ENCODE data around the gene KRT14.

KRT14 gene

GRCh38 chr17:41552455-41552854 lies 34.2 kb downstream of the KRT14 start:
- no peak overlapping the region for H3K9ac ChIP-seq (ENCODE audit: low read depth, low read length)
- H4K20me1 ChIP-seq (ENCODE audit: insufficient read depth, low read length), result no peaks in the 10 kb centered on the region; the same call in 1 of the 2 replicates
- H3K79me2 ChIP-seq (ENCODE audit: insufficient read depth, low read length), result no peaks in the 10 kb centered on the region
- no peak overlapping the region for H3K4me2 ChIP-seq (ENCODE audit: insufficient read depth, low read length)
- no peak for TF ChIP-seq CTCF (IDR thresholded peaks at IDR 0.05; ENCODE audit: borderline replicate concordance, extremely low read depth, low read length, poor library complexity, severe bottlenecking)
- TF ChIP-seq EZH2 (IDR thresholded peaks at IDR 0.05; ENCODE audit: borderline replicate concordance, low read depth, low read length, severe bottlenecking), result no peak
- no peak overlapping the region for H3K27ac ChIP-seq (ENCODE audit: low read length)
- H3K4me3 ChIP-seq (ENCODE audit: low read depth in 1 of 2, low read length in 2 of 2), result no peak overlapping the region
- H3K4me1 ChIP-seq (ENCODE audit: insufficient read depth, low read length), result peaks cover 3% of the 10 kb centered on the region; the same call in 1 of the 2 replicates
- no peak overlapping the region for H2AFZ ChIP-seq (ENCODE audit: low read depth, low read length)
- ATAC-seq (ENCODE audit: insufficient read depth, low read depth), result no peak
- H3K27me3 ChIP-seq (ENCODE audit: insufficient read depth, low read length, poor library complexity), result peaks cover 11% of the 10 kb centered on the region
- no peak for DNase-seq
- H3K9me3 ChIP-seq (ENCODE audit: insufficient read depth, low read length, severe bottlenecking), result no peaks in the 10 kb centered on the region
- H3K36me3 ChIP-seq (ENCODE audit: insufficient read depth, low read length), result no peaks in the 10 kb centered on the region

- no peak overlapping the region for H3K4me2 ChIP-seq (ENCODE audit: insufficient read depth, low read length)
- H3K79me2 ChIP-seq (ENCODE audit: insufficient read depth, low read length), result no peaks in the 10 kb centered on the region
- no peaks in the 10 kb centered on the region; the same call in 1 of the 2 replicates for H4K20me1 ChIP-seq (ENCODE audit: insufficient read depth, low read length)
- TF ChIP-seq EZH2 (IDR thresholded peaks at IDR 0.05; ENCODE audit: borderline replicate concordance, low read depth, low read length, severe bottlenecking) (no peak), CTCF (IDR thresholded peaks at IDR 0.05; ENCODE audit: borderline replicate concordance, extremely low read depth, low read length, poor library complexity, severe bottlenecking) (no peak)
- H3K4me3 ChIP-seq (ENCODE audit: low read depth in 1 of 2, low read length in 2 of 2), result no peak overlapping the region
- no peak overlapping the region for H3K9ac ChIP-seq (ENCODE audit: low read depth, low read length)
- H3K27me3 ChIP-seq (ENCODE audit: insufficient read depth, low read length, poor library complexity), result peaks cover 6% of the 10 kb centered on the region
- H3K4me1 ChIP-seq (ENCODE audit: insufficient read depth, low read length), result peaks cover 3% of the 10 kb centered on the region; the same call in 1 of the 2 replicates
- DNase-seq (no peak), ATAC-seq (ENCODE audit: insufficient read depth, low read depth) (no peak)
- H3K27ac ChIP-seq (ENCODE audit: low read length), result no peak overlapping the region
- H2AFZ ChIP-seq (ENCODE audit: low read depth, low read length), result no peak overlapping the region
- H3K9me3 ChIP-seq (ENCODE audit: insufficient read depth, low read length, severe bottlenecking), result no peaks in the 10 kb centered on the region
- no peaks in the 10 kb centered on the region for H3K36me3 ChIP-seq (ENCODE audit: insufficient read depth, low read length)
These were observed 35.3 kb downstream of the KRT14 start for GRCh38 chr17:41551365-41551764.

- Histone ChIP-seq H3K4me1 (ENCODE audit: insufficient read depth, low read length) (peaks cover 3% of the 10 kb centered on the region; the same call in 1 of the 2 replicates), H3K9ac (ENCODE audit: low read depth, low read length) (no peak overlapping the region), H3K27ac (ENCODE audit: low read length) (no peak overlapping the region), H2AFZ (ENCODE audit: low read depth, low read length) (no peak overlapping the region), H4K20me1 (ENCODE audit: insufficient read depth, low read length) (no peaks in the 10 kb centered on the region; the same call in 1 of the 2 replicates), H3K27me3 (ENCODE audit: insufficient read depth, low read length, poor library complexity) (no peaks in the 10 kb centered on the region), H3K4me2 (ENCODE audit: insufficient read depth, low read length) (no peak overlapping the region), H3K79me2 (ENCODE audit: insufficient read depth, low read length) (no peaks in the 10 kb centered on the region), H3K36me3 (ENCODE audit: insufficient read depth, low read length) (no peaks in the 10 kb centered on the region), H3K9me3 (ENCODE audit: insufficient read depth, low read length, severe bottlenecking) (no peaks in the 10 kb centered on the region), H3K4me3 (ENCODE audit: low read depth in 1 of 2, low read length in 2 of 2) (no peak overlapping the region)
- no peak for DNase-seq
- no peak for TF ChIP-seq EZH2 (IDR thresholded peaks at IDR 0.05; ENCODE audit: borderline replicate concordance, low read depth, low read length, severe bottlenecking)
- no peak for TF ChIP-seq CTCF (IDR thresholded peaks at IDR 0.05; ENCODE audit: borderline replicate concordance, extremely low read depth, low read length, poor library complexity, severe bottlenecking)
- no peak for ATAC-seq (ENCODE audit: insufficient read depth, low read depth)
These were observed 37.1 kb downstream of the KRT14 start for GRCh38 chr17:41549596-41550039.
